Measurements from ENCODE around the gene RAB7B. TPM values are rescaled to one million over a fixed set of nuclear protein-coding genes. Genes with fewer than 3 reads are reported as not detected.

The RAB7B gene
- total RNA-seq, 6 experiments from 2014 or later: 0.14 to 1.4 (median 0.37) TPM

- ATAC-seq: no peak
- Histone ChIP-seq H3K9me3 (no peaks in the 10 kb centered on the region), H3K27me3 (no peaks in the 10 kb centered on the region), H3K27ac (no peak overlapping the region), H3K4me3 (no peak overlapping the region), H3K4me1 (no peaks in the 10 kb centered on the region), H3K36me3 (no peaks in the 10 kb centered on the region)
- intact Hi-C loops (cut with DNase I): no loop called here
- no peak for DNase-seq
- WGBS (ENCODE audit: insufficient coverage, low coverage, low lambda C conversion rate, missing lambda C conversion rate): 25% methylated on average over 1 of the region's 4 CpGs
- no peak for TF ChIP-seq POLR2A (IDR thresholded peaks at IDR 0.05)
These were observed 56.2 kb downstream of the RAB7B start for GRCh38 chr1:205947024-205947423.

GRCh38 chr1:205945069-205945468, 58.1 kb downstream of the RAB7B start:
- 57% methylated on average over 2 of the region's 3 CpGs for WGBS (ENCODE audit: insufficient coverage, low coverage, low lambda C conversion rate, missing lambda C conversion rate)

GRCh38 chr1:205944525-205944924, 58.7 kb downstream of the RAB7B start:
- no peak for ATAC-seq
- WGBS (ENCODE audit: insufficient coverage, low coverage, low lambda C conversion rate, missing lambda C conversion rate): 29% methylated on average over 3 of the region's 4 CpGs
- no peaks in the 10 kb centered on the region for H3K27me3 ChIP-seq

More at GRCh38 chr1:205945069-205945468, 58.1 kb downstream of the RAB7B start:
- H3K4me3 ChIP-seq: no peak overlapping the region
- H3K4me1 ChIP-seq: no peaks in the 10 kb centered on the region
- TF ChIP-seq POLR2A (IDR thresholded peaks at IDR 0.05) (no peak), CTCF (IDR thresholded peaks at IDR 0.05) (no peak)
- no peak overlapping the region for H3K27ac ChIP-seq
- intact Hi-C loops (cut with DNase I): no loop called here
- ATAC-seq: peak in 1 of 4 donors; percentile 74
- no peaks in the 10 kb centered on the region for H3K36me3 ChIP-seq
- DNase-seq: no peak
- no peaks in the 10 kb centered on the region for H3K27me3 ChIP-seq
- no peaks in the 10 kb centered on the region for H3K9me3 ChIP-seq

GRCh38 chr1:205943245-205943644, 60.0 kb downstream of the RAB7B start, which contains the start of gene SLC26A9:
TSS of gene SLC26A9 (minus strand) at chr1:205943456. CDS start at chr1:205935820, 7,636 bp downstream.
- WGBS (ENCODE audit: insufficient coverage, low coverage, low lambda C conversion rate, missing lambda C conversion rate): 36% methylated on average over 5 of the region's 7 CpGs
- H3K27ac ChIP-seq: no peak within 1 kb of the TSS
- H3K4me3 ChIP-seq: no peak within 1 kb of the TSS

More at GRCh38 chr1:205944525-205944924, 58.7 kb downstream of the RAB7B start:
- no peak for DNase-seq
- no peaks in the 10 kb centered on the region for H3K4me1 ChIP-seq
- H3K36me3 ChIP-seq: no peaks in the 10 kb centered on the region
- H3K4me3 ChIP-seq: no peak overlapping the region
- intact Hi-C loops (cut with DNase I): no loop called here
- no peak for TF ChIP-seq POLR2A (IDR thresholded peaks at IDR 0.05)
- no peak for TF ChIP-seq CTCF (IDR thresholded peaks at IDR 0.05)
- H3K27ac ChIP-seq: no peak overlapping the region
- H3K9me3 ChIP-seq: no peaks in the 10 kb centered on the region

More at GRCh38 chr1:205943245-205943644, 60.0 kb downstream of the RAB7B start, which contains the start of gene SLC26A9:
- Histone ChIP-seq H3K9me3 (no peaks in the 10 kb centered on the region), H3K27me3 (no peaks in the 10 kb centered on the region), H3K4me1 (no peaks in the 10 kb centered on the region), H3K36me3 (no peaks in the 10 kb centered on the region)
- TF ChIP-seq POLR2A (IDR thresholded peaks at IDR 0.05) (no peak), CTCF (IDR thresholded peaks at IDR 0.05) (no peak)
- ATAC-seq (no peak), DNase-seq (no peak)
- intact Hi-C loops (cut with DNase I): no loop called here

Measured in right lobe of liver (tissue), 6 donors.